M059J (cell line): Measurements from ENCODE around the gene SPNS2. TPM values are rescaled to one million over a fixed set of nuclear protein-coding genes. Genes with fewer than 3 reads are reported as not detected.

Experiments used
- DNase-seq: peaks from one replicate; pipeline ENCODE4 v3.0.0-alpha.2; 2012; ENCODE audit warnings: low read depth
- total RNA-seq: library from RNA; depleted of rRNA; stranded (reverse); fragments of >200 nt; shearing (Covaris generic); gene quantifications from 2 replicates; pipeline ENCODE4 v1.2.3, GENCODE V29; 2014

The SPNS2 gene
- total RNA-seq, 1 experiment from 2014 or later: 0.52 TPM

GRCh38 chr17:4503283-4504025 lies 4.8 kb downstream of the SPNS2 start:
- peak; percentile 29 for DNase-seq

GRCh38 chr17:4504188-4504587 lies 5.5 kb downstream of the SPNS2 start:
- DNase-seq: no peak

- no peak for DNase-seq
Measured at GRCh38 chr17:4505187-4505586, 6.5 kb downstream of the SPNS2 start.

GRCh38 chr17:4506175-4506813 lies 7.6 kb downstream of the SPNS2 start:
- no peak for DNase-seq

GRCh38 chr17:4506892-4507291 lies 8.2 kb downstream of the SPNS2 start:
- no peak for DNase-seq

- DNase-seq: no peak
Measured at GRCh38 chr17:4507361-4508111, 8.9 kb downstream of the SPNS2 start.

- no peak for DNase-seq
Measured at GRCh38 chr17:4508207-4508606, 9.5 kb downstream of the SPNS2 start.

- peak; percentile 67 for DNase-seq
Measured at GRCh38 chr17:4509401-4509800, 10.7 kb downstream of the SPNS2 start.

GRCh38 chr17:4509923-4510617 lies 11.4 kb downstream of the SPNS2 start:
- DNase-seq: peak; percentile 85

GRCh38 chr17:4510618-4510941 lies 11.9 kb downstream of the SPNS2 start:
- no peak for DNase-seq

GRCh38 chr17:4511199-4511932 lies 12.7 kb downstream of the SPNS2 start:
- DNase-seq: no peak

- no peak for DNase-seq
Measured at GRCh38 chr17:4512156-4513112, 13.8 kb downstream of the SPNS2 start.

GRCh38 chr17:4513113-4514032 lies 14.7 kb downstream of the SPNS2 start:
- DNase-seq: no peak

GRCh38 chr17:4514206-4514605 lies 15.5 kb downstream of the SPNS2 start:
- no peak for DNase-seq

GRCh38 chr17:4514779-4515178 lies 16.1 kb downstream of the SPNS2 start:
- no peak for DNase-seq

- no peak for DNase-seq
Measured at GRCh38 chr17:4515501-4515900, 16.8 kb downstream of the SPNS2 start.

- no peak for DNase-seq
Measured at GRCh38 chr17:4516735-4517134, 18.1 kb downstream of the SPNS2 start.

GRCh38 chr17:4518901-4519300 lies 20.2 kb downstream of the SPNS2 start:
- DNase-seq: no peak

GRCh38 chr17:4519361-4519788 lies 20.7 kb downstream of the SPNS2 start:
- DNase-seq: no peak
